K562 (cell line): Measurements from ENCODE around the gene RAB21. TPM values are rescaled to one million over a fixed set of nuclear protein-coding genes. Genes with fewer than 3 reads are reported as not detected.

Source experiments
- ATF2 ChIP-seq: sonication (generic); formaldehyde crosslinking; IDR thresholded peaks from 2 replicates; pipeline ENCODE4 v1.8.1; 2022; ENCODE audit warnings: missing genetic modification reagents
- BACH1 ChIP-seq: fragments of 200-800 bp; sonication (Bioruptor generic); IDR thresholded peaks from 2 replicates; pipeline ENCODE4 v1.6.1; 2016; ENCODE audit warnings: missing genetic modification characterization, missing compliant biosample characterization
- BHLHE40 ChIP-seq: IDR thresholded peaks from 2 replicates; pipeline ENCODE4 v1.6.1; 2011; ENCODE audit warnings: low read length, improper control_type of control experiment
- ELF4 ChIP-seq: fragments of 450-650 bp; formaldehyde crosslinking; IDR thresholded peaks from 2 replicates; pipeline ENCODE4 v1.4.0; 2022; ENCODE audit warnings: missing genetic modification characterization
- FOXA3 ChIP-seq, 2 experiments: fragments of 450-650 bp in 1 of 2; sonication (generic) in 1 of 2; formaldehyde crosslinking; IDR thresholded peaks in 1 of 2; conservative IDR thresholded peaks in 1 of 2; 2 replicates each; pipeline versions ENCODE4 v1.4.0 to v1.8.0; 2020 to 2022; ENCODE audit warnings: mild to moderate bottlenecking in 2 of 2, missing genetic modification reagents in 1 of 2
- IRF1 ChIP-seq: sonication (generic); formaldehyde crosslinking; IDR thresholded peaks from 2 replicates; pipeline ENCODE4 v1.8.0; 2022; ENCODE audit warnings: missing genetic modification reagents, mild to moderate bottlenecking, borderline replicate concordance
- NBN ChIP-seq: fragments of 450-650 bp; IDR thresholded peaks from 2 replicates; pipeline ENCODE4 v1.6.1; 2016; ENCODE audit warnings: low read depth, mild to moderate bottlenecking
- NEUROD1 ChIP-seq: fragments of 150-350 bp; IDR thresholded peaks from 2 replicates; pipeline ENCODE4 v1.6.1; 2014; ENCODE audit warnings: borderline replicate concordance, low read length, low read depth; ENCODE audit not compliant: partially characterized antibody
- PREB ChIP-seq: sonication (generic); formaldehyde crosslinking; IDR thresholded peaks from 2 replicates; pipeline ENCODE4 v1.8.1; 2023; ENCODE audit warnings: mild to moderate bottlenecking, missing genetic modification reagents
- RNF219 ChIP-seq: fragments of 250-450 bp; sonication (Bioruptor Pico); IDR thresholded peaks from 2 replicates; pipeline ENCODE4 v1.5.0; 2022; ENCODE audit warnings: mild to moderate bottlenecking
- SLC30A9 ChIP-seq: fragments of 250-450 bp; sonication (Bioruptor Pico); IDR thresholded peaks from 2 replicates; pipeline ENCODE4 v1.8.0; 2022; ENCODE audit warnings: mild to moderate bottlenecking, moderate library complexity
- SOX6 ChIP-seq: fragments of 450-650 bp; IDR thresholded peaks from 2 replicates; pipeline ENCODE4 v1.6.1; 2014; ENCODE audit warnings: mild to moderate bottlenecking
- SPI1 ChIP-seq: IDR thresholded peaks from 2 replicates; pipeline ENCODE4 v1.6.1; 2011; ENCODE audit warnings: low read depth, low read length, control low read depth, borderline replicate concordance
- TEAD2 ChIP-seq: fragments of 450-650 bp; IDR thresholded peaks from 2 replicates; pipeline ENCODE4 v1.6.1; 2016; ENCODE audit warnings: missing genetic modification characterization, control low read depth, missing compliant biosample characterization
- TFAP4 ChIP-seq: sonication (generic); formaldehyde crosslinking; IDR thresholded peaks from 2 replicates; pipeline ENCODE4 v1.8.0; 2022; ENCODE audit warnings: missing genetic modification reagents, mild to moderate bottlenecking, moderate library complexity, borderline replicate concordance
- ZNF124 ChIP-seq: sonication (generic); formaldehyde crosslinking; IDR thresholded peaks from 2 replicates; pipeline ENCODE4 v1.8.1; 2022; ENCODE audit warnings: missing genetic modification reagents
- ZNF239 ChIP-seq: fragments of 250-450 bp; sonication (Bioruptor Pico); IDR thresholded peaks from 2 replicates; pipeline ENCODE4 v1.4.0; 2020; ENCODE audit warnings: mild to moderate bottlenecking
- ZNF277 ChIP-seq: fragments of 250-450 bp; sonication (Bioruptor Pico); IDR thresholded peaks from 2 replicates; pipeline ENCODE4 v1.8.0; 2022; ENCODE audit warnings: inconsistent platforms, mild to moderate bottlenecking, moderate library complexity, borderline replicate concordance
- ZNF445 ChIP-seq: fragments of 250-450 bp; sonication (Bioruptor Pico); IDR thresholded peaks from 2 replicates; pipeline ENCODE4 v1.4.0; 2020; ENCODE audit warnings: low read depth, mild to moderate bottlenecking, moderate library complexity
- polyA plus RNA-seq, 8 experiments: library from polyadenylated mRNA; depleted of rRNA in 4 of 8; stranded (reverse) in 5 of 8; unstranded in 3 of 8; fragments of >200 nt; fragmentation: Nextera tagmentation in 2 of 8; fragmentation: Illumina TruSeq in 1 of 8; extraction: Ambion mirVana in 2 of 8; extraction: Trizol in 1 of 8; gene quantifications; 2 replicates each; pipeline versions ENCODE4 v1.2.1 to v1.2.3, GENCODE V29; 2011 to 2014; ENCODE audit warnings: inconsistent platforms in 1 of 8, missing spikeins in 1 of 8
- total RNA-seq, 7 experiments: library from RNA; depleted of rRNA in 6 of 7; stranded (reverse); fragments of >200 nt in 6 of 7; fragmentation: Illumina TruSeq in 2 of 7; extraction: Trizol in 2 of 7; gene quantifications; 2 replicates each; pipeline versions ENCODE4 v1.2.1 to v1.2.3, GENCODE V29; 2011 to 2021; ENCODE audit warnings: low replicate concordance in 1 of 7

Gene RAB21
- total and polyA plus RNA-seq, 9 of the 15 experiments (the other 6 are each of a cell fraction or from before 2014, with no cell fraction given): 5.3 to 45.6 (median 19.6) TPM

GRCh38 chr12:71754461-71755145, at the start of gene RAB21 (continued):
- TF ChIP-seq ATF2 (no peak), SLC30A9 (CRISPR knock-in tag) (no peak), SOX6 (peak; percentile 52; the same call in 1 of the 2 replicates), PREB (no peak), SPI1 (no peak), BACH1 (tag) (no peak), ZNF239 (no peak), ELF4 (CRISPR knock-in tag) (peak; percentile 30; the same call in 1 of the 2 replicates), TFAP4 (peak; percentile 82), NBN (no peak), ZNF445 (no peak), IRF1 (CRISPR knock-in tag) (no peak), FOXA3 (CRISPR knock-in tag; conservative IDR thresholded peaks at IDR 0.05 in 1 of 2, IDR thresholded peaks at IDR 0.05 in 1 of 2) (no peak), ZNF277 (CRISPR knock-in tag) (no peak), BHLHE40 (peak; percentile 99), TEAD2 (tag) (no peak), RNF219 (CRISPR knock-in tag) (no peak), ZNF124 (CRISPR knock-in tag) (no peak), NEUROD1 (no peak)
